ENCODE data around the gene KRT34.

KRT34 gene

GRCh38 chr17:41415833-41416335 is 33.8 kb upstream of the KRT34 start:
- no peak overlapping the region for H3K4me3 ChIP-seq (ENCODE audit: low read depth, low read length)
- TF ChIP-seq CTCF (IDR thresholded peaks at IDR 0.05; ENCODE audit: insufficient read depth, low read depth, low read length, missing control alignments), result no peak
- no peak for DNase-seq (ENCODE audit: low read depth)

DNA sequence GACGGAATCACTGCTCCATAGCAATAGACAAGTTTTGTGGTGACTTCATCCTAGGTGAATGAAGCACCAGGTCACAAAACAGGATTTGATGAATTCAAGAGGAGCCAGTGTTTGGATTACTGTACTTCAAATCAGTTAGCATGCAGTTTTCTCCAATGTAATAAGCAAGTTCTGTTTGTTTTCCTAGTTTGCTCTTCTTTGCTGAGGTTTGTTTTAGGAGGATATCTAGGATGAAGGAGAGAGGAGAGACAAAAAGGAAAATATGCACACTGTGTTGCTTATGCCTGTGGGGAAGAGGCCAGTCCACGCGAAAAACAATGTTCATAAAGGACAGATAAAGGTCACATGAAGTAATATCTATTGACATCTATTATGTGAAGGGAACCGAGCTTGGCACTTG is 33.3 kb upstream of the KRT34 start:
- no peak overlapping the region for H3K4me3 ChIP-seq (ENCODE audit: low read depth, low read length)
- TF ChIP-seq CTCF (IDR thresholded peaks at IDR 0.05; ENCODE audit: insufficient read depth, low read depth, low read length, missing control alignments), result no peak
- no peak for DNase-seq (ENCODE audit: low read depth)

GRCh38 chr17:41413982-41414381 is 31.9 kb upstream of the KRT34 start:
- no peak for DNase-seq (ENCODE audit: low read depth)
- no peak for TF ChIP-seq CTCF (IDR thresholded peaks at IDR 0.05; ENCODE audit: insufficient read depth, low read depth, low read length, missing control alignments)
- H3K4me3 ChIP-seq (ENCODE audit: low read depth, low read length), result no peak overlapping the region

DNA sequence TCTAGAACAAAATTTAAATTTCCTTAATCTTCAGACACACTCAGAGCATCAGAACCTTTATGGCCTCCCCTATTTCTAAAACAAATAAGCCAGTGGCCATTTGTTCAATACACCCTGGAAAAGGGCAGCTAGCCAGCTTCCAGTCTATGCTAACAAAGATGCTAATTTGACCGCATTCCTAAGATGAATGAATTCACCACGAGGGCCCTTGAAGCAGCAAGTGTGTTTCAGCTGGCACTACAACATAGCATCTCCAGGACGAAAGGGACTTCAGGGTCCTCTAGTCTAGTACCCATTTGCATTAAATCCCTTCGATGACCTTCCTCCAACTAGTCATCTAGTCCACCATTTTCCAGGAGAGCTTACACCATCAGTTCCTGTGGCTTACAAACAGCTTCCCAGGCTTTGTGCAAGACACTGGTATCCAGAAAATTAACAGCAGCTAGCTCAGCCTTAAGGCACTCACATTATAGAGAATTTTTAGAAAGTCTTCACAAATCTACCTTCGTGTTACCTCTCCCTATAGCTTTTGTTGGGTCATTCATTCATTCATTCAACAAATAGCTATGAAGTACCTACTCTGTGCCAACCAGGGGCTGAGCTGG is 31.3 kb upstream of the KRT34 start:
- H3K4me3 ChIP-seq (ENCODE audit: low read depth, low read length), result no peak overlapping the region
- DNase-seq (ENCODE audit: low read depth), result no peak
- no peak for TF ChIP-seq CTCF (IDR thresholded peaks at IDR 0.05; ENCODE audit: insufficient read depth, low read depth, low read length, missing control alignments)

DNA sequence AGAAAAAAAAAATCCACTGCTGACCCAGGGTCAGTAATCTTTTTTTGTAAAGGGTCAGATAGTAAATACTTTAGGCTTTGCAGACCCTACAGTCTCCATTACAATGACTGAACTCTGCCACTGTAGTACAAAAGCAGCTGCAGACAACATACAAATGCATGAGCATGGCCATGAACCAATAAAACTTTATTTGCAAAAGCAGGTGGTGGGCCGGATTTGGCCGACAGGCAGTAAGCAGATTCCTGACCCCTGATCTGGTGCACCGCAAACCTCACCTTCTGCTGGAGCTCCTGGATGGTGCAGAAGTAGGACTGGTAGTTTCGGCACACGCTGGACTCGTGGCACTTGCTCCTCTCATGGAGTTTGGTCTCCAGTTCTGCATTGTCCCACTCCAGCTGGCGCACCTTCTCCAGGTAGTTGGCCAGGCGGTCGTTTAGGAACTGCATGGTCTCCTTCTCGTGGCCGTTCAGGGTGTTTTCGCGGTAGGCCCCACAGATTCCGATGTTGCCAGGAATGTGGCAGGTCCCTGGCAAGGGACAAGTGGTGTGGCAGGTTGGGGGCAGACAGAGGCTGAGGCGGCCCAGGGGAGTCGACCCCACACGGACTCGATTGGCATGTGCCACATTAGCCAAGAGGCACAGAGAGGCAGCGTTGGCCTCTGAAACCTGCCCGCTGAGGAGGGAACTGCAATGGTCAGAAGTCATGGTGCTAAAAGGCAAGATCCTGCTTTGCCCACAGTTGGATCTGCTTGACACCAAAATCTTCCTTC is 29.1 kb upstream of the KRT34 start:
- no peak overlapping the region for H3K4me3 ChIP-seq (ENCODE audit: low read depth, low read length)
- TF ChIP-seq CTCF (IDR thresholded peaks at IDR 0.05; ENCODE audit: insufficient read depth, low read depth, low read length, missing control alignments), result no peak
- no peak for DNase-seq (ENCODE audit: low read depth)

DNA sequence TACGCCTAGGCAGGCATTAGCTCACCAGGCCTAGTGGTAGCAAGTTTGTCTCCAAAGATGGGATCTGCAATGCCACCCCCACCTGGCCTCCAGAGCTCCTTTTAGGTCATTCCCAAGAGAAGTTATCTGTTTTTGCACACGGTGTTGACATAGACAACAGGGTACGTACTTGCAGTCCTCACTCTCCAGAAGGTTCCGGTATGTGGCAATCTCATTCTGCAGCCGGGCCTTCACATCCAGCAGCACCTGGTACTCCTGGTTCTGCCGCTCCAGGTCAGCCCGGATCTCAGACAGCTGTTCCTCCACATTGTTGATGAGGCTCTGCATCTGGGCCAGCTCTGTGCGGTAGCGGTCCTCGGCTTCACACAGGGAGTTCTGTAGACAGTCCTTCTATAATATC is 25.1 kb upstream of the KRT34 start:
- no peak for TF ChIP-seq CTCF (IDR thresholded peaks at IDR 0.05; ENCODE audit: insufficient read depth, low read depth, low read length, missing control alignments)
- no peak for DNase-seq (ENCODE audit: low read depth)
- H3K4me3 ChIP-seq (ENCODE audit: low read depth, low read length), result no peak overlapping the region

Measured in GM12865 (cell line).